ENCODE results near the gene TNRC6B.
A peak's percentile ranks its signal among the peaks of the same experiment; 100 is the strongest.

TNRC6B gene

DNA sequence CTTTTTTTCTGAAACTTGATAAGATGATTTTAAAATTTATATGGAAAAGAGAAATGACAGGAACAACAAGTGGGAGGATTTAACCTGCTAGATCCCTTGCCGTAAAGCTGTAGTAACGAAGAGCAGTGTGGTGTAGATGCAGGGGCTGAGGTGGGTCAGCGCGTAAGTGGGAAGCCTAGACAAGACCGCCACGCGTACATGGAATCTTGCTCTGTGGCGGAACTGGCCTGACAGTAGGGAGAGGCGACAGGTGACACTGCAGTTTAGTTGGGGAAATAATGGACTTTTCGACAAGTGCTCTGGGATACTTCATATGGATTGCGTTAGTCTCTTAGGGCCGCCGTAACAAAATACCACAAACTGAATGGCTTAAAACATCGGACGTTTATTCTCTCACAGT is 28.8 kb downstream of the TNRC6B start:
- H3K9ac ChIP-seq (ENCODE audit: low read length in 5 of 5), result no peak overlapping the region
- H3K4me1 ChIP-seq (ENCODE audit: control insufficient read depth in 5 of 5, insufficient read depth in 5 of 5, low read length in 5 of 5), result peaks cover 4 to 28% (median 21%) of the 10 kb centered on the region in 5 donors
- H3K4me3 ChIP-seq (ENCODE audit: low read depth in 1 of 5, low read length in 5 of 5), result no peak overlapping the region
- no peak overlapping the region for H3K27ac ChIP-seq (ENCODE audit: low read depth, low read length)
- H3K27me3 ChIP-seq (ENCODE audit: control insufficient read depth in 5 of 5, insufficient read depth in 4 of 5, low read length in 5 of 5), result no peaks in the 10 kb centered on the region
- peaks cover 0 to 3% (median 0%) of the 10 kb centered on the region in 5 donors for H3K36me3 ChIP-seq (ENCODE audit: control insufficient read depth in 5 of 5, insufficient read depth in 5 of 5, low read length in 5 of 5)
- H3K9me3 ChIP-seq (ENCODE audit: control insufficient read depth in 5 of 5, low read length in 5 of 5), result no peaks in the 10 kb centered on the region

DNA sequence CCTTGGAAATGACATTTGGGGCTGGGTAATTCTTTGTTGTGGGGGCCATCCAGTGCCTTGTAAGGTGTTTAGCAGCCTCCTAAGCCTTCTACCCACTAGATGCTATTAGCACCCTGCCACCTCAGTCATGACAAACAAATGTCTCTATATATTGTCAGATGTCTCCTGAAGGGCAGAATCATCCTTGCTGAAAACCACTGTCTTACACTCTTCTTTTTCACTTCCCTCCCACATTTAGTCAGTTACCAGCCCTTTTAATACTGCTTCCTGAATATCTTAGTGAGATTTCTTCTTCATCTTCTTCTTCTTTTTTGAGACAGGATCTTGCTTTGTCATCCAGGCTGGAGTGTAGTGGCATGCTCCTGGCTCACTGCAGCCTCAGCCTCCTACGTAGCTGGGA is 33.1 kb downstream of the TNRC6B start:
- Histone ChIP-seq H3K27ac (ENCODE audit: low read depth, low read length) (no peak overlapping the region), H3K4me1 (ENCODE audit: control insufficient read depth in 5 of 5, insufficient read depth in 5 of 5, low read length in 5 of 5) (peaks cover 8 to 41% (median 36%) of the 10 kb centered on the region in 5 donors), H3K27me3 (ENCODE audit: control insufficient read depth in 5 of 5, insufficient read depth in 4 of 5, low read length in 5 of 5) (no peaks in the 10 kb centered on the region), H3K4me3 (ENCODE audit: low read depth in 1 of 5, low read length in 5 of 5) (no peak overlapping the region), H3K36me3 (ENCODE audit: control insufficient read depth in 5 of 5, insufficient read depth in 5 of 5, low read length in 5 of 5) (no peaks in the 10 kb centered on the region), H3K9me3 (ENCODE audit: control insufficient read depth in 5 of 5, low read length in 5 of 5) (no peaks in the 10 kb centered on the region), H3K9ac (ENCODE audit: low read length in 5 of 5) (no peak overlapping the region)

- H3K27ac ChIP-seq (ENCODE audit: low read depth, low read length), result no peak overlapping the region
- H3K9ac ChIP-seq (ENCODE audit: low read length in 5 of 5), result peak overlapping the region in 1 of 5 donors; percentile 26
- no peaks in the 10 kb centered on the region for H3K36me3 ChIP-seq (ENCODE audit: control insufficient read depth in 5 of 5, insufficient read depth in 5 of 5, low read length in 5 of 5)
- H3K4me3 ChIP-seq (ENCODE audit: low read depth in 1 of 5, low read length in 5 of 5), result no peak overlapping the region
- no peaks in the 10 kb centered on the region for H3K27me3 ChIP-seq (ENCODE audit: control insufficient read depth in 5 of 5, insufficient read depth in 4 of 5, low read length in 5 of 5)
- peaks cover 8 to 46% (median 41%) of the 10 kb centered on the region in 5 donors for H3K4me1 ChIP-seq (ENCODE audit: control insufficient read depth in 5 of 5, insufficient read depth in 5 of 5, low read length in 5 of 5)
- no peaks in the 10 kb centered on the region for H3K9me3 ChIP-seq (ENCODE audit: control insufficient read depth in 5 of 5, low read length in 5 of 5)
These were observed 33.8 kb downstream of the TNRC6B start for GRCh38 chr22:40211476-40212054.

DNA sequence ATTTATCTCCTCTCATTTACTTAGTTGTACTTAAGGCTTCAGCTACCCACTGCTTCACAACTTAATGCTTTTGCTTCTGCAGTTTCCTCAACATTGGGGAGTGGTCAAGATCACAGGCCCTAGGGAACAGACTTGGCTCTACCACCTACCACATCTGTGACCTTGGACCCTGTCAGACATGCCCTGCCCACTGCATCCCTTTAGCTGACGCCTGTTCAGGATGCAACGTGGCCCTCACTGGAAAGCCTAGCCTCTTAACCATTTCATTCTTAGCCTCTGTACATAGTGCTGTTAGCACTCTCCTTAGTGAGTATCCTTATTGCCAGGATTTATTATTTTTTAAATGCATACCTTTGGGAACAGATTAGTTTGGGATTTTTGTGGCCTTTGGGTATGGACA is 34.4 kb downstream of the TNRC6B start:
- Histone ChIP-seq H3K36me3 (ENCODE audit: control insufficient read depth in 5 of 5, insufficient read depth in 5 of 5, low read length in 5 of 5) (no peaks in the 10 kb centered on the region), H3K4me1 (ENCODE audit: control insufficient read depth in 5 of 5, insufficient read depth in 5 of 5, low read length in 5 of 5) (peaks cover 8 to 46% (median 41%) of the 10 kb centered on the region in 5 donors), H3K9ac (ENCODE audit: low read length in 5 of 5) (no peak overlapping the region), H3K9me3 (ENCODE audit: control insufficient read depth in 5 of 5, low read length in 5 of 5) (no peaks in the 10 kb centered on the region), H3K27me3 (ENCODE audit: control insufficient read depth in 5 of 5, insufficient read depth in 4 of 5, low read length in 5 of 5) (no peaks in the 10 kb centered on the region), H3K27ac (ENCODE audit: low read depth, low read length) (no peak overlapping the region), H3K4me3 (ENCODE audit: low read depth in 1 of 5, low read length in 5 of 5) (no peak overlapping the region)

DNA sequence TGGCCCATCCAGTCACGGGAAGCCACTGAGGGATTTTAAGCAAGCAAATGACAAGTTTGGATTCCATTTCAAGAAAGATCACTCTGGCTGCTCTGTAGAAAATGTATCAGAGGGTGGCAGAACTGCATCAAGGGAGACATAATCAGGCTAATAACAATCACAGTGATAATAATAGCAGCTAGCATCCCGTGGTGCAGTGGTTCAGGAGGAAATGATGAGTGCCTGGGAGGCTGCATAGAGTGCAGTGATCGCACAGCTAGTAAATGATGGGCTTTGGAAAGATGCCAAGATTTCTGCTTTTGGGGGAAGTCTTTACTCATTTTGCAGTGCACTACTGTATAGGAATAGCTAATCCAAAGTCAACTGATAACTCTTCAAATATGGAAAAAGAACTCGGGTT is 35.8 kb downstream of the TNRC6B start:
- H3K36me3 ChIP-seq (ENCODE audit: control insufficient read depth in 5 of 5, insufficient read depth in 5 of 5, low read length in 5 of 5), result no peaks in the 10 kb centered on the region
- H3K9me3 ChIP-seq (ENCODE audit: control insufficient read depth in 5 of 5, low read length in 5 of 5), result no peaks in the 10 kb centered on the region
- no peaks in the 10 kb centered on the region for H3K27me3 ChIP-seq (ENCODE audit: control insufficient read depth in 5 of 5, insufficient read depth in 4 of 5, low read length in 5 of 5)
- no peak overlapping the region for H3K4me3 ChIP-seq (ENCODE audit: low read depth in 1 of 5, low read length in 5 of 5)
- H3K4me1 ChIP-seq (ENCODE audit: control insufficient read depth in 5 of 5, insufficient read depth in 5 of 5, low read length in 5 of 5), result peaks cover 8 to 46% (median 41%) of the 10 kb centered on the region in 5 donors
- H3K9ac ChIP-seq (ENCODE audit: low read length in 5 of 5), result peak overlapping the region in 1 of 5 donors; percentile 40
- H3K27ac ChIP-seq (ENCODE audit: low read depth, low read length), result no peak overlapping the region

DNA sequence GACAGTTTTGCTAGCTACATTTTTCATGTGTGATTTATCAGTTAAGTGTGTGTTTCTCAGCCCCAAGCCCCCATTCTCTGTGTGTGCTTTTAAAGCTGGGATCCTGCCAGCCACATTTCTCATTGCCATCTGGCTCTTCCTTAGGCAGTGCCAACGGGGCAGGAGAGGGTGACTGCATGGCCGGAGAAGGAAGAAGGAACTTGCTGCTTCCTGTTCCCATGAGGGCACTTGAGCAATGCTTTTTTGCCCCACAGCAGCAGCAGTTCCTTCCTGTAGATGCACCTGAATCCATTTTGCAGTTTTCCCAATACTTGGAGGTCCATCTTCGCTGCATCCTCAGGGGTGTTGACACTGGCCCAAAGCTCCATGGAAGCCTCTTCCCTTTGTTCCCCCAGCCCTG is 37.5 kb downstream of the TNRC6B start:
- H3K4me3 ChIP-seq (ENCODE audit: low read depth in 1 of 5, low read length in 5 of 5), result no peak overlapping the region
- no peaks in the 10 kb centered on the region for H3K9me3 ChIP-seq (ENCODE audit: control insufficient read depth in 5 of 5, low read length in 5 of 5)
- no peak overlapping the region for H3K27ac ChIP-seq (ENCODE audit: low read depth, low read length)
- H3K9ac ChIP-seq (ENCODE audit: low read length in 5 of 5), result no peak overlapping the region
- H3K27me3 ChIP-seq (ENCODE audit: control insufficient read depth in 5 of 5, insufficient read depth in 4 of 5, low read length in 5 of 5), result no peaks in the 10 kb centered on the region
- no peaks in the 10 kb centered on the region for H3K36me3 ChIP-seq (ENCODE audit: control insufficient read depth in 5 of 5, insufficient read depth in 5 of 5, low read length in 5 of 5)
- H3K4me1 ChIP-seq (ENCODE audit: control insufficient read depth in 5 of 5, insufficient read depth in 5 of 5, low read length in 5 of 5), result peaks cover 8 to 48% (median 44%) of the 10 kb centered on the region in 5 donors

DNA sequence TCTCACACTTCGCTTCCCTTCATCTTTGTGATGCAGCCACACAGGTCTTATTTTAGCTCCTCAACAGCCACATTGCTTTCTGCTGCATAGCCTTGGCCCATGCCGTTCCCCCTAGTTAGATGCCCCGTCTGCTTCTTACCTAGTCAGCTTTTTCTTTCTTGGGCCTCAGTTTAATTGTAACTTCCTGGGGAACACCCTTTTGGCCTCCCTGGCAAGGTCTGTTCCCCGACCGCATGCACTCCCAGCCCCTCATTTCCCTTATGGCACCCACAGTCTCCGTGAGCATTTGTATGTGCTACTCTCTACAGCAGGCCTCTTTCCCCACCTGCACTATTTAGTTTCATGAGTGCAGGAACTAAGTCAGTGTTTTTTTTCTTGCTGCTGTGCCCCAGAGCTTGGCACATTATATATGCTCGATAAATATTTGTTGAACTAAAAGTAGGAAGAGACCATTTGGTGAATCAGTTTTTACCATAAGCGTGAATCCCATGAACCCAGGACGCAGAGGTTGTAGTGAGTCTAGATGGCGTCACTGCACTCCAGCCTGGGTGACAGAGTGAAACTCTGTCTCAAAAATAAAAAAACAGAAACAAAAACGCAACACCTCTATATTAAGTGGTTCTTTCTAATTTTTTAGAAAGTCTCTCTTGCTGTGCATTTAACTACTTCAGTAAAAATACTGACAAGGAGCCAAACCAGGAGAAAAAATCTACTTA is 38.5 kb downstream of the TNRC6B start:
- H3K4me1 ChIP-seq (ENCODE audit: control insufficient read depth in 5 of 5, insufficient read depth in 5 of 5, low read length in 5 of 5), result peaks cover 8 to 55% (median 40%) of the 10 kb centered on the region in 5 donors
- no peak overlapping the region for H3K4me3 ChIP-seq (ENCODE audit: low read depth in 1 of 5, low read length in 5 of 5)
- no peaks in the 10 kb centered on the region for H3K27me3 ChIP-seq (ENCODE audit: control insufficient read depth in 5 of 5, insufficient read depth in 4 of 5, low read length in 5 of 5)
- H3K27ac ChIP-seq (ENCODE audit: low read depth, low read length), result no peak overlapping the region
- H3K36me3 ChIP-seq (ENCODE audit: control insufficient read depth in 5 of 5, insufficient read depth in 5 of 5, low read length in 5 of 5), result no peaks in the 10 kb centered on the region
- H3K9ac ChIP-seq (ENCODE audit: low read length in 5 of 5), result no peak overlapping the region
- H3K9me3 ChIP-seq (ENCODE audit: control insufficient read depth in 5 of 5, low read length in 5 of 5), result no peaks in the 10 kb centered on the region

DNA sequence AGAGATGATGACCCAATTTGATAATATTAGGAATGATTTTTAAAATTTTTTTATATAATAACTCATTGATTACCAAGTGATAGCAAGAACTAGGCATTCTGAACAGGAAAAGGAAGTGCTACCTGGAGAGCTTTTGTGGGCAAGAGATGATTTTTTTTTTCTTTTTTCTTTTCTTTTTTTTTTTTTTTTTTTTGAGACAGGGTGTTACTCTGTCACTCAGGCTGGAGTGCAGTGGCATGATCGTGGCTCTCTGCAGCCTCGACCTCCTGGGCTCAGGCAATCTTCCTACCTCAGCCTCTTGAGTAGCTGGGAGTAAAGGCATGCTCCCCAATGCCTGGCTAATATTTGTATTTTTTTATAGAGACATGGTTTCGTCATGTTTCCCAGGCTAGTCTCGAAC is 40.4 kb downstream of the TNRC6B start:
- no peak overlapping the region for H3K4me3 ChIP-seq (ENCODE audit: low read depth in 1 of 5, low read length in 5 of 5)
- no peaks in the 10 kb centered on the region for H3K27me3 ChIP-seq (ENCODE audit: control insufficient read depth in 5 of 5, insufficient read depth in 4 of 5, low read length in 5 of 5)
- H3K9ac ChIP-seq (ENCODE audit: low read length in 5 of 5), result no peak overlapping the region
- peaks cover 0 to 50% (median 28%) of the 10 kb centered on the region in 5 donors for H3K4me1 ChIP-seq (ENCODE audit: control insufficient read depth in 5 of 5, insufficient read depth in 5 of 5, low read length in 5 of 5)
- no peak overlapping the region for H3K27ac ChIP-seq (ENCODE audit: low read depth, low read length)
- no peaks in the 10 kb centered on the region for H3K9me3 ChIP-seq (ENCODE audit: control insufficient read depth in 5 of 5, low read length in 5 of 5)
- no peaks in the 10 kb centered on the region for H3K36me3 ChIP-seq (ENCODE audit: control insufficient read depth in 5 of 5, insufficient read depth in 5 of 5, low read length in 5 of 5)

GRCh38 chr22:40218723-40219294 is 41.1 kb downstream of the TNRC6B start:
- Histone ChIP-seq H3K9ac (ENCODE audit: low read length in 5 of 5) (no peak overlapping the region), H3K9me3 (ENCODE audit: control insufficient read depth in 5 of 5, low read length in 5 of 5) (no peaks in the 10 kb centered on the region), H3K27ac (ENCODE audit: low read depth, low read length) (no peak overlapping the region), H3K4me1 (ENCODE audit: control insufficient read depth in 5 of 5, insufficient read depth in 5 of 5, low read length in 5 of 5) (peaks cover 0 to 43% (median 23%) of the 10 kb centered on the region in 5 donors), H3K27me3 (ENCODE audit: control insufficient read depth in 5 of 5, insufficient read depth in 4 of 5, low read length in 5 of 5) (no peaks in the 10 kb centered on the region), H3K36me3 (ENCODE audit: control insufficient read depth in 5 of 5, insufficient read depth in 5 of 5, low read length in 5 of 5) (no peaks in the 10 kb centered on the region), H3K4me3 (ENCODE audit: low read depth in 1 of 5, low read length in 5 of 5) (no peak overlapping the region)

GRCh38 chr22:40220316-40221054 is 42.8 kb downstream of the TNRC6B start:
- H3K9ac ChIP-seq (ENCODE audit: low read length in 5 of 5), result no peak overlapping the region
- no peaks in the 10 kb centered on the region for H3K9me3 ChIP-seq (ENCODE audit: control insufficient read depth in 5 of 5, low read length in 5 of 5)
- H3K27me3 ChIP-seq (ENCODE audit: control insufficient read depth in 5 of 5, insufficient read depth in 4 of 5, low read length in 5 of 5), result no peaks in the 10 kb centered on the region
- peaks cover 0 to 33% (median 18%) of the 10 kb centered on the region in 5 donors for H3K4me1 ChIP-seq (ENCODE audit: control insufficient read depth in 5 of 5, insufficient read depth in 5 of 5, low read length in 5 of 5)
- peak overlapping the region; percentile 44 for H3K27ac ChIP-seq (ENCODE audit: low read depth, low read length)
- no peak overlapping the region for H3K4me3 ChIP-seq (ENCODE audit: low read depth in 1 of 5, low read length in 5 of 5)
- no peaks in the 10 kb centered on the region for H3K36me3 ChIP-seq (ENCODE audit: control insufficient read depth in 5 of 5, insufficient read depth in 5 of 5, low read length in 5 of 5)

All from subcutaneous abdominal adipose tissue (tissue), 5 donors.